ENCODE data around the gene CRIM1. TPM values are rescaled to one million over a fixed set of nuclear protein-coding genes. Genes with fewer than 3 reads are reported as not detected.

CRIM1 gene
- total and polyA plus RNA-seq, 2 experiments from 2014 or later: 10.5 to 36.4 TPM

DNA sequence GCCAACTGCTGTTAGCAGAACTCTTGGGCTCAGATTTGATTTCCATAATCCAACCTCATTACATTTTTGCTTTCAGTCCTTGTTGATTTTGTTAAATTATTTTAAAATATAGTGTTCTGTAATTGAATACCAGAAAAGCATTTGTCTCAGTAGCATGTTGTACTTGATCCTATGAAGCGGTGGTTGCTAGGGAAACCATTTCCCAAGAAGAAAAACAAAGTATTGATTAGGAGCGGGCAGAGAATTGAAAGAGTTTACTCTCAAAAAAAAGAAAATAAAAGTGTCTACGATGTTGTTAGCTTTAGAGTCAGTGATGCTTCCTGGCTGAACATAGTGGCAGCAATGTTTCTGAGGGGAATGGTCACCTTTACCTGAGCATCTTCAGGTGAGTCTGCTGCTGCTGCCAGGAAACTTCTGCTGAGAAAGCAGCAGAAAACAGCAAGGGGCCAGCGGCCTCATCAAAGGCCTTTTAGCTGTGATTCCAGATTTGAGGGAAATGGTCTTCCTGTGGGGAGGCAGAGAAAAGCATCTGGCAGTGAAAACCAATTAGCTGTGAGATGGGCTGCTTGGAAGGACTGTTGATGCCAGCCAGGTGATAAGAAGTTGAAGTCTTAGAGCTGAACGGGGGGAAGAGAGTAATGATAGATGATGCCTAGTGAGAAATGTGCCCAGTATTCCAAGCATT, 37.1 kb downstream of the CRIM1 start:
- H3K79me2 ChIP-seq (replicated peaks; ENCODE audit: insufficient read depth): peaks cover 96% of the 10 kb centered on the region

More for the DNA sequence above, 37.1 kb downstream of the CRIM1 start:
- TF ChIP-seq, protein P1, sequence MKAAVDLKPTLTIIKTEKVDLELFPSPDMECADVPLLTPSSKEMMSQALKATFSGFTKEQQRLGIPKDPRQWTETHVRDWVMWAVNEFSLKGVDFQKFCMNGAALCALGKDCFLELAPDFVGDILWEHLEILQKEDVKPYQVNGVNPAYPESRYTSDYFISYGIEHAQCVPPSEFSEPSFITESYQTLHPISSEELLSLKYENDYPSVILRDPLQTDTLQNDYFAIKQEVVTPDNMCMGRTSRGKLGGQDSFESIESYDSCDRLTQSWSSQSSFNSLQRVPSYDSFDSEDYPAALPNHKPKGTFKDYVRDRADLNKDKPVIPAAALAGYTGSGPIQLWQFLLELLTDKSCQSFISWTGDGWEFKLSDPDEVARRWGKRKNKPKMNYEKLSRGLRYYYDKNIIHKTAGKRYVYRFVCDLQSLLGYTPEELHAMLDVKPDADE (IDR thresholded peaks at IDR 0.05): no peak
- TF ChIP-seq CREB1 (CRISPR knock-in tag; IDR thresholded peaks at IDR 0.05; ENCODE audit: low read depth): no peak
- no peak for TF ChIP-seq ZNF114 (CRISPR knock-in tag; IDR thresholded peaks at IDR 0.05)
- no peak for TF ChIP-seq JUNB (IDR thresholded peaks at IDR 0.05; ENCODE audit: unreplicated experiment)
- no peak for TF ChIP-seq EZH2phosphoT487 (IDR thresholded peaks at IDR 0.05; ENCODE audit: unreplicated experiment)
- TF ChIP-seq, protein P2, sequence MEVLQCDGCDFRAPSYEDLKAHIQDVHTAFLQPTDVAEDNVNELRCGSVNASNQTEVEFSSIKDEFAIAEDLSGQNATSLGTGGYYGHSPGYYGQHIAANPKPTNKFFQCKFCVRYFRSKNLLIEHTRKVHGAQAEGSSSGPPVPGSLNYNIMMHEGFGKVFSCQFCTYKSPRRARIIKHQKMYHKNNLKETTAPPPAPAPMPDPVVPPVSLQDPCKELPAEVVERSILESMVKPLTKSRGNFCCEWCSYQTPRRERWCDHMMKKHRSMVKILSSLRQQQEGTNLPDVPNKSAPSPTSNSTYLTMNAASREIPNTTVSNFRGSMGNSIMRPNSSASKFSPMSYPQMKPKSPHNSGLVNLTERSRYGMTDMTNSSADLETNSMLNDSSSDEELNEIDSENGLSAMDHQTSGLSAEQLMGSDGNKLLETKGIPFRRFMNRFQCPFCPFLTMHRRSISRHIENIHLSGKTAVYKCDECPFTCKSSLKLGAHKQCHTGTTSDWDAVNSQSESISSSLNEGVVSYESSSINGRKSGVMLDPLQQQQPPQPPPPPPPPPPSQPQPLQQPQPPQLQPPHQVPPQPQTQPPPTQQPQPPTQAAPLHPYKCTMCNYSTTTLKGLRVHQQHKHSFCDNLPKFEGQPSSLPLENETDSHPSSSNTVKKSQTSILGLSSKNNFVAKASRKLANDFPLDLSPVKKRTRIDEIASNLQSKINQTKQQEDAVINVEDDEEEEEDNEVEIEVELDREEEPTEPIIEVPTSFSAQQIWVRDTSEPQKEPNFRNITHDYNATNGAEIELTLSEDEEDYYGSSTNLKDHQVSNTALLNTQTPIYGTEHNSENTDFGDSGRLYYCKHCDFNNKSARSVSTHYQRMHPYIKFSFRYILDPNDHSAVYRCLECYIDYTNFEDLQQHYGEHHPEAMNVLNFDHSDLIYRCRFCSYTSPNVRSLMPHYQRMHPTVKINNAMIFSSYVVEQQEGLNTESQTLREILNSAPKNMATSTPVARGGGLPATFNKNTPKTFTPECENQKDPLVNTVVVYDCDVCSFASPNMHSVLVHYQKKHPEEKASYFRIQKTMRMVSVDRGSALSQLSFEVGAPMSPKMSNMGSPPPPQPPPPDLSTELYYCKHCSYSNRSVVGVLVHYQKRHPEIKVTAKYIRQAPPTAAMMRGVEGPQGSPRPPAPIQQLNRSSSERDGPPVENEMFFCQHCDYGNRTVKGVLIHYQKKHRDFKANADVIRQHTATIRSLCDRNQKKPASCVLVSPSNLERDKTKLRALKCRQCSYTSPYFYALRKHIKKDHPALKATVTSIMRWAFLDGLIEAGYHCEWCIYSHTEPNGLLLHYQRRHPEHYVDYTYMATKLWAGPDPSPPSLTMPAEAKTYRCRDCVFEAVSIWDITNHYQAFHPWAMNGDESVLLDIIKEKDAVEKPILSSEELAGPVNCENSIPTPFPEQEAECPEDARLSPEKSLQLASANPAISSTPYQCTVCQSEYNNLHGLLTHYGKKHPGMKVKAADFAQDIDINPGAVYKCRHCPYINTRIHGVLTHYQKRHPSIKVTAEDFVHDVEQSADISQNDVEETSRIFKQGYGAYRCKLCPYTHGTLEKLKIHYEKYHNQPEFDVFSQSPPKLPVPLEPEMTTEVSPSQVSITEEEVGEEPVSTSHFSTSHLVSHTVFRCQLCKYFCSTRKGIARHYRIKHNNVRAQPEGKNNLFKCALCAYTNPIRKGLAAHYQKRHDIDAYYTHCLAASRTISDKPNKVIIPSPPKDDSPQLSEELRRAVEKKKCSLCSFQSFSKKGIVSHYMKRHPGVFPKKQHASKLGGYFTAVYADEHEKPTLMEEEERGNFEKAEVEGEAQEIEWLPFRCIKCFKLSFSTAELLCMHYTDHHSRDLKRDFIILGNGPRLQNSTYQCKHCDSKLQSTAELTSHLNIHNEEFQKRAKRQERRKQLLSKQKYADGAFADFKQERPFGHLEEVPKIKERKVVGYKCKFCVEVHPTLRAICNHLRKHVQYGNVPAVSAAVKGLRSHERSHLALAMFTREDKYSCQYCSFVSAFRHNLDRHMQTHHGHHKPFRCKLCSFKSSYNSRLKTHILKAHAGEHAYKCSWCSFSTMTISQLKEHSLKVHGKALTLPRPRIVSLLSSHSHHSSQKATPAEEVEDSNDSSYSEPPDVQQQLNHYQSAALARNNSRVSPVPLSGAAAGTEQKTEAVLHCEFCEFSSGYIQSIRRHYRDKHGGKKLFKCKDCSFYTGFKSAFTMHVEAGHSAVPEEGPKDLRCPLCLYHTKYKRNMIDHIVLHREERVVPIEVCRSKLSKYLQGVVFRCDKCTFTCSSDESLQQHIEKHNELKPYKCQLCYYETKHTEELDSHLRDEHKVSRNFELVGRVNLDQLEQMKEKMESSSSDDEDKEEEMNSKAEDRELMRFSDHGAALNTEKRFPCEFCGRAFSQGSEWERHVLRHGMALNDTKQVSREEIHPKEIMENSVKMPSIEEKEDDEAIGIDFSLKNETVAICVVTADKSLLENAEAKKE (CRISPR knock-in tag; IDR thresholded peaks at IDR 0.05): no peak
- TF ChIP-seq, protein P3, sequence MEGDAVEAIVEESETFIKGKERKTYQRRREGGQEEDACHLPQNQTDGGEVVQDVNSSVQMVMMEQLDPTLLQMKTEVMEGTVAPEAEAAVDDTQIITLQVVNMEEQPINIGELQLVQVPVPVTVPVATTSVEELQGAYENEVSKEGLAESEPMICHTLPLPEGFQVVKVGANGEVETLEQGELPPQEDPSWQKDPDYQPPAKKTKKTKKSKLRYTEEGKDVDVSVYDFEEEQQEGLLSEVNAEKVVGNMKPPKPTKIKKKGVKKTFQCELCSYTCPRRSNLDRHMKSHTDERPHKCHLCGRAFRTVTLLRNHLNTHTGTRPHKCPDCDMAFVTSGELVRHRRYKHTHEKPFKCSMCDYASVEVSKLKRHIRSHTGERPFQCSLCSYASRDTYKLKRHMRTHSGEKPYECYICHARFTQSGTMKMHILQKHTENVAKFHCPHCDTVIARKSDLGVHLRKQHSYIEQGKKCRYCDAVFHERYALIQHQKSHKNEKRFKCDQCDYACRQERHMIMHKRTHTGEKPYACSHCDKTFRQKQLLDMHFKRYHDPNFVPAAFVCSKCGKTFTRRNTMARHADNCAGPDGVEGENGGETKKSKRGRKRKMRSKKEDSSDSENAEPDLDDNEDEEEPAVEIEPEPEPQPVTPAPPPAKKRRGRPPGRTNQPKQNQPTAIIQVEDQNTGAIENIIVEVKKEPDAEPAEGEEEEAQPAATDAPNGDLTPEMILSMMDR (conservative IDR thresholded peaks at IDR 0.05; ENCODE audit: low read depth in 2 of 2): no peak
- no peak for TF ChIP-seq ZNF331 (CRISPR knock-in tag; IDR thresholded peaks at IDR 0.05; ENCODE audit: low read depth)
- no peak for TF ChIP-seq EZH2 (IDR thresholded peaks at IDR 0.05; ENCODE audit: low read depth, unreplicated experiment)
- TF ChIP-seq STAT1 (IDR thresholded peaks at IDR 0.05; ENCODE audit: unreplicated experiment): no peak
- TF ChIP-seq, protein P4, sequence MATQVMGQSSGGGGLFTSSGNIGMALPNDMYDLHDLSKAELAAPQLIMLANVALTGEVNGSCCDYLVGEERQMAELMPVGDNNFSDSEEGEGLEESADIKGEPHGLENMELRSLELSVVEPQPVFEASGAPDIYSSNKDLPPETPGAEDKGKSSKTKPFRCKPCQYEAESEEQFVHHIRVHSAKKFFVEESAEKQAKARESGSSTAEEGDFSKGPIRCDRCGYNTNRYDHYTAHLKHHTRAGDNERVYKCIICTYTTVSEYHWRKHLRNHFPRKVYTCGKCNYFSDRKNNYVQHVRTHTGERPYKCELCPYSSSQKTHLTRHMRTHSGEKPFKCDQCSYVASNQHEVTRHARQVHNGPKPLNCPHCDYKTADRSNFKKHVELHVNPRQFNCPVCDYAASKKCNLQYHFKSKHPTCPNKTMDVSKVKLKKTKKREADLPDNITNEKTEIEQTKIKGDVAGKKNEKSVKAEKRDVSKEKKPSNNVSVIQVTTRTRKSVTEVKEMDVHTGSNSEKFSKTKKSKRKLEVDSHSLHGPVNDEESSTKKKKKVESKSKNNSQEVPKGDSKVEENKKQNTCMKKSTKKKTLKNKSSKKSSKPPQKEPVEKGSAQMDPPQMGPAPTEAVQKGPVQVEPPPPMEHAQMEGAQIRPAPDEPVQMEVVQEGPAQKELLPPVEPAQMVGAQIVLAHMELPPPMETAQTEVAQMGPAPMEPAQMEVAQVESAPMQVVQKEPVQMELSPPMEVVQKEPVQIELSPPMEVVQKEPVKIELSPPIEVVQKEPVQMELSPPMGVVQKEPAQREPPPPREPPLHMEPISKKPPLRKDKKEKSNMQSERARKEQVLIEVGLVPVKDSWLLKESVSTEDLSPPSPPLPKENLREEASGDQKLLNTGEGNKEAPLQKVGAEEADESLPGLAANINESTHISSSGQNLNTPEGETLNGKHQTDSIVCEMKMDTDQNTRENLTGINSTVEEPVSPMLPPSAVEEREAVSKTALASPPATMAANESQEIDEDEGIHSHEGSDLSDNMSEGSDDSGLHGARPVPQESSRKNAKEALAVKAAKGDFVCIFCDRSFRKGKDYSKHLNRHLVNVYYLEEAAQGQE (IDR thresholded peaks at IDR 0.05; ENCODE audit: unreplicated experiment): no peak
- Mint-ChIP-seq H3K27me3 (ENCODE audit: insufficient read depth, low read depth, poor library complexity) (peaks cover 1% of the 10 kb centered on the region), H3K4me1 (peaks cover 46% of the 10 kb centered on the region), H3K9me3 (no peaks in the 10 kb centered on the region), H3K4me3 (no peak overlapping the region), H3K27ac (peak overlapping the region; percentile 0; the same call in 1 of the 2 replicates), H3K36me3 (ENCODE audit: low read depth) (no peaks in the 10 kb centered on the region; the same call in 2 of the 3 replicates)
- Histone ChIP-seq H2AFZ (no peak overlapping the region), H3K4me2 (no peak overlapping the region), H3K4me3 (no peak overlapping the region), H3K36me3 (ENCODE audit: insufficient read depth) (no peaks in the 10 kb centered on the region), H3K27me3 (ENCODE audit: insufficient read depth) (no peaks in the 10 kb centered on the region), H3F3A (replicated peaks; ENCODE audit: low read depth) (no peaks in the 10 kb centered on the region), H4K20me1 (replicated peaks; ENCODE audit: insufficient read depth) (no peaks in the 10 kb centered on the region; the same call in 1 of the 2 replicates), H3K4me1 (ENCODE audit: insufficient read depth) (peaks cover 69% of the 10 kb centered on the region), H3K27ac (ENCODE audit: low read depth) (no peak overlapping the region), H3K9me2 (ENCODE audit: insufficient read depth) (no peaks in the 10 kb centered on the region)
- ATAC-seq (peak; percentile 20; the same call in 2 of the 3 replicates), DNase-seq (ENCODE audit: low spot score) (peak; percentile 66)
